ENCODE measurements around the gene PDLIM1.

Gene PDLIM1, protein sequence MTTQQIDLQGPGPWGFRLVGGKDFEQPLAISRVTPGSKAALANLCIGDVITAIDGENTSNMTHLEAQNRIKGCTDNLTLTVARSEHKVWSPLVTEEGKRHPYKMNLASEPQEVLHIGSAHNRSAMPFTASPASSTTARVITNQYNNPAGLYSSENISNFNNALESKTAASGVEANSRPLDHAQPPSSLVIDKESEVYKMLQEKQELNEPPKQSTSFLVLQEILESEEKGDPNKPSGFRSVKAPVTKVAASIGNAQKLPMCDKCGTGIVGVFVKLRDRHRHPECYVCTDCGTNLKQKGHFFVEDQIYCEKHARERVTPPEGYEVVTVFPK

DNA sequence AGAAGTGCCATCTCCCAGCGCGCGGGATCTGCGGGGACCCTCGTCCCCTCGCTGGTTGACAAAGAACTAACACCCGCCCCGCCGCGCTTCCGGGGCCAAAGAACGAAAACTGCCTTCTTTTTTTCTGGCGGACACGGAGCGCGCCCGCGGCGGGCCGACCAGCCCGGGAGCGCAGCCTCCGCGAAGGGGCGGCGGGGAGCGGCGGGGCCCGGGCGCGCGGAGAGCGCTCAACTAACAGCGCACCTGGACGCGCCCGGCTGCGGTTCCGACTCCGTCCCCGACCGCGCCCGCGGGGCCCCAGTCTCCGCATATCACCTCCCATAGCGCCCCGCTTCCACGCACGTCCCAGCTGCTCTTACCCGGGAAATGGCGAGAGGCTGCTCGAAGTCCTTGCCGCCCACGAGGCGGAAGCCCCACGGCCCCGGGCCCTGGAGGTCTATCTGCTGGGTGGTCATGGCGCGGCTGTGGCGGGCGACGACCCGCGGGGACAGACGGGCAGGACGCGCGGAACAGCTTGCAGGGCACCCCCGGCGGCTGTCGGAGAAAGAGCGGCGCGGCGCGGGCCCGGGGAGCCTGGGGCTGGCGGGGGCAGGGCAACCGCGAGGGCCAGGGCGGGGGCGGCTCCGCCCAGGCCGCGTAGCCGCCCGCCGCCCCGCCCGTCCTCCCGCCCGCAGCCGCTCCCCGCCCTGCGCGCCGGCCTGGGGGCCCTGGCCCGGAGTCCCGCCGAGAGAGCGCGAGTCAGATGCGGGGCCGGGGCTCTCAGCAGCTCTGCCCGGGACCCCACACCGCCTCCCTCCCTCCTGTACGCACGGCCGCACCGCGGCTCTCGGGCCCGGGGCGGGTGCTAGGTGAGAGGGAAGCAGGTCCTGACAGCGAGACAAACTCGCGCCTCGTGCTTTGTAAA, at the start of gene PDLIM1:
TSS of gene PDLIM1 (minus strand) at position 543 of the 904 bp plus-strand sequence. CDS start at position 455, 88 bp downstream.
- DNase-seq (ENCODE audit: low read depth), result no peak

DNA sequence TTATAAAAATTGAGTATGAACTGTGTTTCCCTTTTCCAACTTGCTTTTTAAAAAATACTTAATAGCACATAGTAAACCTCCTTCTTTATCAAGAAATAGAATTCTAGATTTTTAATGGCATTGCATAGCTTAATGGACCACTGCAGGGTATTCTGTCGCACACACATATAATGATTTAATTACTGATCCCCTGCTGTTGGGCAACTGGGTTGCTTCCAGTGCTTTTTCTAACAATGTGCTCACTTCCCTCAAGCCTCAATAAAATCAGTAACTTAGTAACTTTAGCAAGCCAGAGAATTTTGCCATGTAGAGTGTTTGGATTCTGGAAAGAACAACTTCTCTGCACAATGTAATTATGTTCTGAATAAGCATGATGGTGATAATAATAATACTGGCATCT, 49.1 kb upstream of the PDLIM1 start:
- no peak for DNase-seq (ENCODE audit: low read depth)

DNA sequence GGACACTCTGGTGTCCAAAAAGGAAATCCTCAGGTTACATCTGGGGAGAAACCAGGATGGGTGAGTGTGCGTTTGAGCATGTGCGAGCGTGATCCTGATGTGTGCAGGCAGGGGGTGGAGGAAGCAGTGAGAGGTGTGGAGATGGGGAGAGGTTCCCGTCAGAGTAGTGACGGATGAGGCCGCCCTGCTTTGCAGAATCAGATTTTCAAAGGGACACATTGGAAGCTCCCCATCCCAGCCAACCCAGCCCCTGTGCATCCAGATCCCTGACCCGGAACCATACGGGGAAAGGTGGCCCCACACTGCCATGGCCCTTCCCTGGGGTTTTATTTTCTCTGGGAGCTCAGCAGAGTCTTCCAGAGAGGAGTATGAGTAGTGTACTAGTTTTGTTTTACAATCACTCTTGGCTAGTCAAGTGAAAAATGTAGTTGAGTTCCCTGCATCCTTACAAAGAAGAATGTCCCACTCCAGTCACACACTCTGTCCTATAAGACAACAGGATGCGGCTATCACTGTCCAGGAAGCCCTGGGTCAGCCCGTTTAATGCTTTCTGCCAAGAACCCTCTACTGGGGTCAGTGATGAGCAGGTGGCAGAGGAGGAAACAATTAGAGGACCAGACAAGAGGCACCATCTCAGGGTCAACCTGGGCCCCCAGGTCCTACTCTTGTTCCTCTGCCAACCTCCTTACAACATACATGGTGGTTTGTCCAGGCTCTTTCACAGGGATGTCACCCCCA, 46.8 kb upstream of the PDLIM1 start:
- DNase-seq (ENCODE audit: low read depth), result no peak

DNA sequence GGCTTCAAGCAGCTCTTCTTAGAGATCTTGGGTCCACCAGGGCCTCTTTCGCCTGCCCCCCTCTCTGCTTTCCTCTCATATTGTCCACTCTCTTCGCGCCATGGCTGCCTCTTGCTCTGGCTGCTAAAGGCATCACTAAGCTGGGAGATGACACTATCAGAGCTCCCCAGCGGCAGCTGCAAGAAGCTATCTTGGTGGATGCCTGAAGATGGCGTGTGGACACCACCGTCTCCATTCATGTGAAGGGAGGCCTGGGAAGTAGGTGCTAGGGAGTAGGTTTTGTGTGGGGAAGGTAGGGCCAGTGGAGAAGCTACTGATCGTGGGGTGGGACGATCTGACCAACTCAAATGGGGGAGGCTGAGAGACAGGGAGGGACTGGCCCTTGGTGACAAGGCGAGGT, 45.9 kb upstream of the PDLIM1 start:
- DNase-seq (ENCODE audit: low read depth), result no peak

DNA sequence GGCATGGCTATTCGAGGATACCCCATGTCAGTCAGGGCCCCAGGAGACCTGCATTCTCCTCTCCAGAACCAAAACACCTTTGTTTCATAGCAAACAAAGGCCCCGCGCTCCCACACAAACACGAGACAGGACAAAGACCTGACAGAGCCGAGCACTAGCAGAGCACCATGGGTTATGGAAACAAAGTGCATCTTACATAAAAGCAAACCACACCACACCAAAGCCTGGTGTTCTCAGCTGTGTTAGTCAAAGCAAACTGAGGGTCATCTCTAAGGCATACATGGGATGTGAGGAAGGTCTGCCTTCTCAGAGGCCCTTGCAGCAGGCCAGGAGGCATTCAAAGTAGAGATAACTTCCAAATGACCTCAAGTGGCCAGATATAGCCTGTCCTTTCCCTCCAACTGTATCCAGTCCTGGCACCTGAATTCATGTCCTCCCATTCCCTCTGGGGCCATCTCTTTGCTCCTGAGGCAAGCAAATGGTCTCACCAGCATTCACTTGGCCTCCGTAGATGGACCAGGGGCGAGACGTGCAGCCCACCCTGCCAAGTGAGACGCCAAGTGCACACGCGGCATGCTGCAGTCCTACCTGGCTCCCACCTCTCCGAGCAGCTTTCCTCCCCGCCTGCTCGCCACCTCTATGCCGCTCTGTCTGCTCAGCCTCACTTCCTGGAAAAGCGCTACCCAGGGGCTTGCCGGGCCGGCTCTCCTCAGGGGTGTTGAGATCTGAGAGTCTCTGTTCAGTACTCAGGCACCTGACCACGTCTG, 45.3 kb upstream of the PDLIM1 start:
- no peak for DNase-seq (ENCODE audit: low read depth)

DNA sequence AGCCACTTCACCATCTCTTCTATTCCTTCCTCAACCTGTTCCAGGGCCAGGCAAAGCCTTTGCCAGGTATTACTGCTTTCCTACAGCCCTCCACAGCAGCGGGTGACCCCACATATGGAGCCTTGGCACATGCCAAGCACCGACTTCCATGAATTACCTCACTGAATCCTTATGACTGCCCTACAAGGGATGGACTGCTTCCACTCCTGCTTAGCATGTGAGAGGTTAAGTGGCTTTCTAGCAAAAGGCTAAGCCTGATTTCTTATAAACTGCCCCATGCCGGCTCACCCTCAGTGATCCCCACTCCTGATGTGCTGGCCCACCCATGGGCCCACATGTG, 44.0 kb upstream of the PDLIM1 start:
- DNase-seq (ENCODE audit: low read depth), result no peak

DNA sequence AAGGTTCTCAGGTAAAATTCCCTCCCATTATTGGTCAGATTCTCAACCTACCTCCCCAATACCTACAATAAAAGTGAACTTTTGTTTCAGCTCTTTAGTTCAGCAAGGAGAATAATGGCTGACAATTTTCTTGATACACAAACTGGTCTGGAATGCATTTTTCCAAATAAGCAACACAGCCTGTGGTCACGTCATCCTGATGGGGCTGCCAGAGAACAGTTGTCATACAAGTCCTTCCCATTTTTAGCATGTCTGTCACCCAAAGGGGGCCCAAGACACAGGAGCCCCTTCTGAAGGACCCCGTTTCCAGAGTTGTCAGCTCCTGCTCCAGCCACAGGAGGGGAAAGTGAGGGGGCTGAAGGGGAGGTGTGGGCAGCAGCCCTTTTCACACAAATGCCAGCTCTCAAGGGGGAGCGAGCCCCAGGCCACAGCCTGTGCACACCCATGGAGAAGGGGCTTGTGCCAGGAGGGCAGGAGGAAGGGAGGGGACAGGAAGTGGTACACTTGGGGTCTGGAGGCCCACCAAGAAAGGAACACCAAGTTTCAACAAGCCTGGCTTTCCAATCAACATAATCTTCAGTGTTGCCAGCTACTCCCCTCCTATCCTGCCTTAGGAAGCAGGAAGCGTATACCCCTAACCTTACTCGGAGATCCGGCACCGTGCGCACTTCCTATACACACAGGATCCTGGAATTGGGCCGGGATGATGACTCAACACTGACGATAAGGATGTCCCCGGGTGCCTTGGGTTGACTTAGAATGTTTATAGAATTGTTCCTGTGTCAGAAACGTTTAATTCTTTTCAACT, 43.4 kb upstream of the PDLIM1 start:
- no peak for DNase-seq (ENCODE audit: low read depth)

DNA sequence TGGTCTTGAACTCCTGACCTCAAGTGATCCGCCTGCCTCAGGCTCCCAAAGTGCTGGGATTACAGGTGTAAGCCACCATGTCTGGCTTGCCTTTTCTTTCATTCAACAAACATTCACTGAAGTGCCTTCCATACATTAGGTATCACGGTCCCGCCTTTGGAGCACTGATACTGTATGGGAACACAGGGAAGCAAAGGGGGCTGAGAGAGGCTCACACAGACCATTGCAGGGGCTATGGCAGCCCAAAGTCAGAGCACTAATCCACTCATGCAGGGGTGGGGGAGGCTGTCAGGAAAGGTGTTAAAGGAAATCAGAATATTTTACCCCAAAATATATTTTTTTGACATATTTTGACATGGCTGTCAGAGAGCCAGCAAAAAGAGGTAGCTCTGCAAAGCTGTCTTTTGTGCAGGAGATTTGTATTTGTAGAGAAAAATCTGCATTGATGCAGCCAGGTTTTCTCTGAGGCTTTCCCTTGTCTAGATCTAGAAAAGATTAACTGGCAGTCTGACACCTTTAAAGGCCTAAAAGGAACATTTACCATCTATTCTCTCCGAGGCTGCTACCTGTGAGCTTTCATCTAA, 42.0 kb upstream of the PDLIM1 start:
- no peak for DNase-seq (ENCODE audit: low read depth)

DNA sequence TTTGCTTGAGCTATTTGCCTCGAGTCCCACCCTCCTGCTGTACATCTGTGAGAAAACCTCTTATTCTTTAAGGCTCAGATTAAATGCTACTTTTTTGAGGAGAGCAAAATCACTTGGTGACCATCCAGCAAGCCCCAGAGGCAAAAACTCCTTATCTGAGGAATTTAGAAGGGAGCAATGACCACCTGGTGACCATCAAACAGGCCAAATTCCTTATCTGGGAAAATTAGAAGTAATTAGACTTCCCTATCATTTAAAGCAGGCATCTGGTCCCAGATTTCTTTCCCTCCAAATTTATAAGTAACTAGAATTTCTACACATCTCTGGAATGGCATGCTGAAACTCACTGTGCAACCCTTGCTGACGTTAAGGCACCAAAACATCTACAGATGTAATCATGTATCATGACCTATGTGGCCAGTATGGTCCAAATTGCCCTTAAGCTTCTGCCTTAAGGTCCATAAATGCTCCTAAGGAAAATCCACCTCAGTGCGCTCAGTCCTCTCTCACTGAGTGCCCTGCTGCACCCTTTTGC, 40.9 kb upstream of the PDLIM1 start:
- no peak for DNase-seq (ENCODE audit: low read depth)

DNA sequence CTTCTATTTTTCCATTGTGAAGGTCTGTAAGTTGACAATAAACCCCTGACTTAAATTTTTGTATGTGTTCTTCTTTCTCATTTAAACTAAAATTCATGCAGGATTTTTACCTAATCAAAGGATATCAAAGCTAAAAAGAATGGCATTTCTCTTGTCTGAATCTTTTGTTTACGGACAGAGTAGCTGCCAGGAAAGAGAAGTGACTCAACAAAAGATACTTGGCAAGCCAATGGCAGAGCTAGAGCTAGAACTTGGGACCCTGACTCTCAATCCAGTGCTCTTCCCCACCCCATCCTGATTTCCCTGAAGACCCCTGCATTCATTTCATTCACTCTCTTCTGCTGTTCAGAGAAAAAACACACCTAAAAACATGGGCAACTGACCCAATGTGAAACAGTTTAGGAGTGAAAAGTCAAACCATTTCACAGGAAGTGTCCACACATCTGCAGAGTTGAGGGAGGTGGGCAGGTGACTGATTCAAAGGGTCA, 40.2 kb upstream of the PDLIM1 start:
- no peak for DNase-seq (ENCODE audit: low read depth)

DNA sequence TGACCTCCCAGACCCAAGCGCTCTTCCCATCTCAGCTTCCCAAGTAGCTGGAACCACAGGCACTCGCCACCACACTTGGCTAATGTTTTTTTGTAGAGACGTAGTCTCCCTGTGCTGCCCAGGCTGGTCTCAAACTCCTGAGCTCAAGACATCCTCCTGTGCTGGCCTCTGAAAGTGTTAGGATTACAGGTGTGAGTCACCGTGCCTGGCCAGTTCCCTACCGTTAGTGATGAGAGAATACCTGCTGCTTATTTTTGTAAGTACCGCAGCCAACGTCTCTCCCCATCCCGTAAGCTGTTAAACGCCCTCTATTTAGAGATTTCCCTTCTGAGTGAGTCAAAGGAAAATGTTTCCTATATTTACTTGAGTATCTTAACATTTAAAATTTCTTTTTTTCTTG, 38.5 kb upstream of the PDLIM1 start:
- DNase-seq (ENCODE audit: low read depth), result no peak

DNA sequence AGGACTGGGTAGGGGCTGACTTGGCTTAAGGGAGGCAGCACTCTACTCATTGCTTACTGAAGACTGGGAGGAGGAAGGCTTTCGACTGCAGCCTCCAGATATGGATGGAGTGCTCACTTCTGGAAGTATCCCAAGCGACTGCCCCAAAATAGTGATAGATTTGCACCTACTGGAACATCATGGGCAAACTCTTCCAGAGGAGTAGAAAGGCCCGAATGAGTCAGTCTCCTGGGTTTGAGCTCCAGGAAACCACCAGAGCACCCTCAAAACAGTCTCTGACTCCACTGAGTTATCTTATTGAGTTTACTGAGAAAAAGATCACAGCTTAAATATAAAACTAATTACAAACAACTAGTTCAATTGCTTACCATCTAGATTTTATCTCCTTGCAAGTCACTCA, 37.2 kb upstream of the PDLIM1 start:
- no peak for DNase-seq (ENCODE audit: low read depth)

DNA sequence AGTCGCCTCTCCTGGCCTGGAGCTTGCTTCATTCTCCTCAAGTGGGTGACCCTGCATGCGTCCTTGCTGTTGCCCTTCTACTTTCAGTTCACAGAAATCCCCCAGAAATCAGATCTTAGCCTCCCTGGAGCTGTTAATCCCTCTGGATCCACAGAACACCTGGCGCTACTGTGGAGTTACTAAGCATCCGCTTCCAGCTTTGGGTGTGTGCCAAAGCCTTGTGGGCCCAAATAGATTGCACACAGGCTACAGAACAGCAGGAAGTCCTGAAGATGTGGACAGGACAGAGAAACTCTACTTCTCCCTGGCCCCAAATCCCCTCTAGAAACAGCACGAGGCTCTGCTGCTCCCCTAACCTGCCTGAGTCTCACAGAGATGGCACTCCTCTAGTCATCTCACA, 36.6 kb upstream of the PDLIM1 start:
- DNase-seq (ENCODE audit: low read depth), result no peak

DNA sequence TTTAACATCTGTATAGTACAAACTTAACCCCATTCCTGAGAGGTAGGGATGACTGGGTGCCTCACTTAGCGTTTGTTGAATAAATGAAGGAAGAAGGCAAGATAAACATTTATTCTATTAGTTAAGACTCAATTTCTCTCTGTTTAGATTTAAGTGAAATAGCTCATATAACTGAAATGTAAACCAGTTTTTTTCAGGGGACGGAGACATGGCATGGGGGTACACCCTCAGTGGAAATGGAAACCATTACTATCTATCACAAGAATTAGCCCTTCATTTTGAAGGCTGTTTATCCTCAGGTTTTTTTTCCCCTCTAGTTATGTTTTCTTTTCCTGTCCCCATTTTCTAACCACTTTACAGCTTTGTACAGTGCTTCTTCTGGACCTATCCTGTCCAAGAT, 35.6 kb upstream of the PDLIM1 start:
- DNase-seq (ENCODE audit: low read depth), result no peak

DNA sequence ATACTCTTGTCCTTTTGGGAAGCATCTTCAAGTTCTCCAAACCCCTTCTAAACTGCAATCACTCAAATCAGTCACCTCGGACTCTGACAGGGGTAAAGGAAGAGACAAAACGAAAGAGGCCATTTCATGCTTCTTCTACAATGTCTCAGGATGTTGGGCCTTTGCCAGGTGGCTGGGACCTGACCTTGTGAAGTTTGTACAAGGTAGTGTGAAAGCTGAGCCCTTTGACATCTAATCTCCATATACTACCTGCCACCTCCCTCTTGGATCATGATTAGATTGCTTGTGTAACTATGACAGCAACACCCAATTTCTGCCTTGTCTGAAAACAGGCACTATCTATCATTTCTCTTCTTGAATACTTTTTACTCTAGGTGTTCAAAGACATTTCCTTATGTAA, 35.1 kb upstream of the PDLIM1 start:
- no peak for DNase-seq (ENCODE audit: low read depth)

DNA sequence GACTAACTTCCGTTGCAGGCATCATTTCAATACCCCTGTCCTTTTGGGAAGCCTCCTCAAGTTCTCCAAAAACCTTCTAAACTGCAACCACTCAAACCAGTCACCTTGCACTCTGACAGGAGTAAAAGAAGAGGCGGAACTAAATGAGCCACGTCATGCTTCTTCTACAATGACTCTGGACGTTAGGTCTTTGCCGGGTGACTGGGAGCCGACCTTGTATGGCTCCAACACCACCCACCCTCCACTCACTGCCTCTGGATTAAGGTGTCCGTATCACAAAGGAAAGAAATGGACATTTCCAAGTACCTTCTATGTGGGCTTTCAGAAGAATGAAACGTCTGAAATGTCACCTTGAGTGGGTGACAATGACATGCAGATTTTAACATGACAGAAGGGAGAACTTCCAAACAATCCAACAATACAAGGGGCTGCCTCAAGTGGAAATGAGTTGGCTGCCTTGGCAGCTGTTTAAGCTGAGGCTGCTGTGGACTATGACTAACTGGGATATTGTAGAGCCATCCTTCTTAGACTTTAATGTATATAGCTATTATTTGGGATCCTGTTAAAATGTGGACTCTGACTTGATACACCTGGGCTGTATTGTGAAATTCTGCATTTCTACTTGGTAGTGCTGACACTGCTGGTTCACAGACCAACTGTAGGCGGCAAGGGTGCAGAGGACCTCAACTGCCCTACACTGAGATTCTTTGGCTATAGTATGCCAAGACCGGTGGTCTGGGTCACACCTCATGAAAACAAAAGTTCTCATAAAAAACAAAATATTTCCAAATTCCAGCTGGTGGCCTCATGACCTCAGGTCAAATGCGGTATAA, 33.8 kb upstream of the PDLIM1 start:
- no peak for DNase-seq (ENCODE audit: low read depth)

DNA sequence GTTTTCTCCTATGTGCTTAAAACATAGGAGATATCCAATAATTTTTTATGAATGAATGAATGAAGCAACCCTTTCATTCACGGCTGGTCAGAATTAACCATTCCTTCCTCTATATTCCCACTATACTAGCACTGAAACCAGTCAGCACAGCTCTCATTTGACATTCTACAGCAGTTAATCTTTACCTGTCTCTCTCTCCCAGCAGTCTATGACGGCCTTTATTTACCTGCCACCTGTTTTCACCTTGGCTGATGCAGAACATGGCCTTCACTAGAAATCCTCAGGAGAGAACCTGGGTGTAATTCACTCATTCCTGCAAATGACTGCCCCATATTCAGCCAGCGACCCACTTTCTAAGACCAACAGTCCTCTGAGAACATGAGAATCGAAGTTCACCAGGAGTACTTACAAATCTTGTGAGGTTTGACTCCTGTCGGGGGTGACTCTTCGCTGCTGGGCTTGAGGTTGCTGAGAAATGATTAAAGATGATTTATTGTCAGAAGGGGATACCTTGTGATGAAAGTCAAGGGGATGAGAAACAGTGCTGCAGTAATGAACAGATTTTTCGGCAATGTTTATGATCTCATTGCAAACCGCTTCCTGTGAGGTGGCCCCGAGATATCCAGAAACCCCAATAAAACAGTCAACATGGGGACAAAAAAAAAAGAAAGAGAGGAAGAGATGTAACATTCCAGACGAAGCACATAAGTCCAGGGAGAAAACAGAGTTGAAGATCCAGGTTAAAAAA, 30.9 kb upstream of the PDLIM1 start:
- no peak for DNase-seq (ENCODE audit: low read depth)

DNA sequence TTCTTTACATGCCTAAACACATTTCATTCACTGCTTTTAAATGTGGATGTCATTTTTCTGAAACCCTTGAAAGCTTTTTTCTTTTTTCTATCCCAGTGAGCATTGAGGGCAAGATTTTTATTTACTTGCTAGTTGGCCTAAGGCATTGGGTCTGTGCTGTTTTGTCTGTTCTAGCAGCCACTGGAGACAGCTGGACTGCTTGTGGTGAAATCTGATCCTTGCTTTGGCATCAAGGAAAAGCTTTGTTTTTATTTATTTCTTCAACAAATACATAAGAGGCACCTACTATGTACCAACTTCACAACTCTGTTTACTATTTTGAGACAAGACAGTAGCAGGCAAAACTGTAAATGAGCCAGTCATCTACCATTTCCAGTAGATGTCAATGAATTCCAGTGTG, 28.4 kb upstream of the PDLIM1 start:
- DNase-seq (ENCODE audit: low read depth), result no peak

DNA sequence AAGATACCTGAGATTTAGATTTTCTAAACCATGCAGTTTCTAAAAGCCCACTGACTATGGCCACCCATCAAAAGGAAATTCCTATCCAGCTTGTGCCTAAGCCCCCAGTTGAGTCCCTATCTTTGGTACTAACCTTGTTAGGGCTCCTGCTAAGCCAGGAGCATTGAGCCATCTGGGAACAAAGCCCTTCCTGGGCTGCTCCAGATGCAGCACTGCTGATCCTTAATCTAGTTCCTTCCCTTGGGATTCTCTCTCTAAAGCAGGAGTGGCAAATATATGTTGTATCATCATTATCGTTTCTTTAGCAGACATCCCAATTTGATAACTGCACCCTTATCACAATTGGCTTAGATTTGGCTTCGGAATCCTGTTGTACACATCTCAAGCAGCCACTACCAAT, 24.7 kb upstream of the PDLIM1 start:
- no peak for DNase-seq (ENCODE audit: low read depth)
